HEK293 (cell line): ENCODE measurements around the gene BCL2L1.

Experiments
- BCL6B ChIP-seq: fragments of 450-650 bp; formaldehyde crosslinking; IDR thresholded peaks from 2 replicates; pipeline ENCODE4 v1.5.1; 2017; ENCODE audit warnings: missing biosample characterization, missing genetic modification characterization
- IKZF3 ChIP-seq: fragments of 450-650 bp; IDR thresholded peaks from 2 replicates; pipeline ENCODE4 v1.5.0; 2018; ENCODE audit warnings: missing biosample characterization, mild to moderate bottlenecking, missing genetic modification characterization, moderate library complexity
- KLF10 ChIP-seq: fragments of 450-650 bp; IDR thresholded peaks from 2 replicates; pipeline ENCODE4 v1.5.1; 2018; ENCODE audit warnings: missing biosample characterization, mild to moderate bottlenecking, missing genetic modification characterization
- KLF9 ChIP-seq: fragments of 450-650 bp; formaldehyde crosslinking; IDR thresholded peaks from 2 replicates; pipeline ENCODE4 v1.5.1; 2016; ENCODE audit warnings: missing biosample characterization, missing genetic modification characterization, low read depth
- OSR2 ChIP-seq: fragments of 450-650 bp; formaldehyde crosslinking; IDR thresholded peaks from 2 replicates; pipeline ENCODE4 v1.5.1; 2016; ENCODE audit warnings: missing biosample characterization, missing genetic modification characterization
- WT1 ChIP-seq: fragments of 450-650 bp; formaldehyde crosslinking; IDR thresholded peaks from 2 replicates; pipeline ENCODE4 v1.5.1; 2016; ENCODE audit warnings: missing biosample characterization, missing genetic modification characterization
- ZBTB20 ChIP-seq: fragments of 450-650 bp; formaldehyde crosslinking; IDR thresholded peaks from 2 replicates; pipeline ENCODE4 v1.5.1; 2016; ENCODE audit warnings: missing biosample characterization, missing genetic modification characterization
- ZEB2 ChIP-seq: fragments of 450-650 bp; formaldehyde crosslinking; IDR thresholded peaks from 2 replicates; pipeline ENCODE4 v1.5.1; 2016; ENCODE audit warnings: missing biosample characterization, missing genetic modification characterization
- ZFHX2 ChIP-seq: fragments of 450-650 bp; formaldehyde crosslinking; conservative IDR thresholded peaks from 2 replicates; pipeline ENCODE4 v1.5.1; 2016; ENCODE audit warnings: missing biosample characterization, missing genetic modification characterization
- ZIC2 ChIP-seq: fragments of 450-650 bp; formaldehyde crosslinking; IDR thresholded peaks from 2 replicates; pipeline ENCODE4 v1.5.1; 2016; ENCODE audit warnings: missing biosample characterization, missing genetic modification characterization
- ZNF175 ChIP-seq: fragments of 450-650 bp; formaldehyde crosslinking; IDR thresholded peaks from 2 replicates; pipeline ENCODE4 v1.5.1; 2016; ENCODE audit warnings: missing biosample characterization, missing genetic modification characterization
- ZNF184 ChIP-seq: fragments of 450-650 bp; IDR thresholded peaks from 2 replicates; pipeline ENCODE4 v1.5.1; 2018; ENCODE audit warnings: missing biosample characterization, mild to moderate bottlenecking, missing genetic modification characterization
- ZNF248 ChIP-seq: fragments of 450-650 bp; formaldehyde crosslinking; IDR thresholded peaks from 2 replicates; pipeline ENCODE4 v1.5.1; 2017; ENCODE audit warnings: missing biosample characterization, missing genetic modification characterization
- ZNF302 ChIP-seq: fragments of 450-650 bp; formaldehyde crosslinking; IDR thresholded peaks from 2 replicates; pipeline ENCODE4 v1.5.1; 2016; ENCODE audit warnings: missing biosample characterization, missing genetic modification characterization, low read depth
- ZNF311 ChIP-seq: fragments of 450-650 bp; formaldehyde crosslinking; IDR thresholded peaks from 2 replicates; pipeline ENCODE4 v1.5.1; 2017; ENCODE audit warnings: missing biosample characterization, missing genetic modification characterization, borderline replicate concordance
- ZNF366 ChIP-seq: fragments of 450-650 bp; formaldehyde crosslinking; conservative IDR thresholded peaks from 2 replicates; pipeline ENCODE4 v1.5.1; 2016; ENCODE audit warnings: missing biosample characterization, missing genetic modification characterization
- ZNF48 ChIP-seq: fragments of 450-650 bp; formaldehyde crosslinking; IDR thresholded peaks from 2 replicates; pipeline ENCODE4 v1.5.1; 2016; ENCODE audit warnings: missing biosample characterization, missing genetic modification characterization
- ZNF561 ChIP-seq: fragments of 450-650 bp; IDR thresholded peaks from 2 replicates; pipeline ENCODE4 v1.5.1; 2018; ENCODE audit warnings: missing biosample characterization, missing genetic modification characterization, borderline replicate concordance
- ZNF571 ChIP-seq: fragments of 450-650 bp; formaldehyde crosslinking; IDR thresholded peaks from 2 replicates; pipeline ENCODE4 v1.5.0; 2017; ENCODE audit warnings: missing biosample characterization, missing genetic modification characterization
- ZNF585B ChIP-seq: fragments of 450-650 bp; formaldehyde crosslinking; IDR thresholded peaks from 2 replicates; pipeline ENCODE4 v1.5.1; 2016; ENCODE audit warnings: missing biosample characterization, missing genetic modification characterization
- ZNF623 ChIP-seq: fragments of 450-650 bp; formaldehyde crosslinking; IDR thresholded peaks from 2 replicates; pipeline ENCODE4 v1.5.1; 2016; ENCODE audit warnings: missing biosample characterization, missing genetic modification characterization
- ZNF664 ChIP-seq: fragments of 450-650 bp; formaldehyde crosslinking; IDR thresholded peaks from 2 replicates; pipeline ENCODE4 v1.5.1; 2016; ENCODE audit warnings: missing biosample characterization, missing genetic modification characterization
- ZNF677 ChIP-seq: fragments of 450-650 bp; IDR thresholded peaks from 2 replicates; pipeline ENCODE4 v1.5.0; 2018; ENCODE audit warnings: missing biosample characterization, mild to moderate bottlenecking, missing genetic modification characterization, moderate library complexity
- ZNF747 ChIP-seq: fragments of 450-650 bp; formaldehyde crosslinking; IDR thresholded peaks from 2 replicates; pipeline ENCODE4 v1.5.1; 2016; ENCODE audit warnings: missing biosample characterization, missing genetic modification characterization
- ZNF76 ChIP-seq: fragments of 450-650 bp; formaldehyde crosslinking; IDR thresholded peaks from 2 replicates; pipeline ENCODE4; 2016; ENCODE audit warnings: low read depth, missing biosample characterization, missing genetic modification characterization, borderline replicate concordance
- ZSCAN4 ChIP-seq: fragments of 450-650 bp; formaldehyde crosslinking; IDR thresholded peaks from 2 replicates; pipeline ENCODE4 v1.5.1; 2017; ENCODE audit warnings: missing biosample characterization, missing genetic modification characterization
- TF ChIP-seq, protein P1 (sequence below): fragments of 450-650 bp; formaldehyde crosslinking; IDR thresholded peaks from 2 replicates; pipeline ENCODE4 v1.5.1; 2016; ENCODE audit warnings: missing biosample characterization, missing genetic modification characterization, borderline replicate concordance
- TF ChIP-seq, protein P2 (sequence below): fragments of 450-650 bp; formaldehyde crosslinking; IDR thresholded peaks from 2 replicates; pipeline ENCODE4 v1.5.1; 2016; ENCODE audit warnings: missing biosample characterization, missing genetic modification characterization, borderline replicate concordance
- TF ChIP-seq, protein P3 (sequence below): fragments of 450-650 bp; formaldehyde crosslinking; IDR thresholded peaks from 2 replicates; pipeline ENCODE4 v1.5.1; 2016; ENCODE audit warnings: missing biosample characterization, missing genetic modification characterization, low read depth
- TF ChIP-seq, protein P4 (sequence below): fragments of 450-650 bp; IDR thresholded peaks from 2 replicates; pipeline ENCODE4 v1.5.1; 2018; ENCODE audit warnings: missing biosample characterization, mild to moderate bottlenecking, missing genetic modification characterization

The BCL2L1 gene

GRCh38 chr20:31670371-31671228, 52.1 kb downstream of the BCL2L1 start (continued):
- TF ChIP-seq ZNF175 (tag by site-specific recombination) (no peak), BCL6B (tag by site-specific recombination) (no peak), ZNF248 (no peak), ZNF311 (no peak), OSR2 (tag by site-specific recombination) (peak; percentile 91), ZNF302 (no peak), ZNF677 (tag by site-specific recombination) (no peak), ZSCAN4 (tag by site-specific recombination) (no peak), ZNF585B (tag by site-specific recombination) (no peak), ZIC2 (peak; percentile 95), ZNF561 (tag by site-specific recombination) (peak; percentile 86), ZNF747 (tag by site-specific recombination) (no peak), KLF10 (tag by site-specific recombination) (peak; percentile 63), ZNF48 (tag by site-specific recombination) (no peak), KLF9 (peak; percentile 37; the same call in 1 of the 2 replicates), ZNF623 (tag by site-specific recombination) (no peak), ZNF366 (tag by site-specific recombination) (no peak), IKZF3 (tag by site-specific recombination) (peak; percentile 76; the same call in 1 of the 2 replicates), WT1 (tag by site-specific recombination) (peak; percentile 83), ZNF664 (tag by site-specific recombination) (no peak), ZBTB20 (peak; percentile 72; the same call in 1 of the 2 replicates), ZNF571 (no peak), ZFHX2 (tag by site-specific recombination) (peak; percentile 84), ZEB2 (tag by site-specific recombination) (peak; percentile 78), ZNF76 (no peak), ZNF184 (tag by site-specific recombination) (no peak)
- TF ChIP-seq, protein P1, sequence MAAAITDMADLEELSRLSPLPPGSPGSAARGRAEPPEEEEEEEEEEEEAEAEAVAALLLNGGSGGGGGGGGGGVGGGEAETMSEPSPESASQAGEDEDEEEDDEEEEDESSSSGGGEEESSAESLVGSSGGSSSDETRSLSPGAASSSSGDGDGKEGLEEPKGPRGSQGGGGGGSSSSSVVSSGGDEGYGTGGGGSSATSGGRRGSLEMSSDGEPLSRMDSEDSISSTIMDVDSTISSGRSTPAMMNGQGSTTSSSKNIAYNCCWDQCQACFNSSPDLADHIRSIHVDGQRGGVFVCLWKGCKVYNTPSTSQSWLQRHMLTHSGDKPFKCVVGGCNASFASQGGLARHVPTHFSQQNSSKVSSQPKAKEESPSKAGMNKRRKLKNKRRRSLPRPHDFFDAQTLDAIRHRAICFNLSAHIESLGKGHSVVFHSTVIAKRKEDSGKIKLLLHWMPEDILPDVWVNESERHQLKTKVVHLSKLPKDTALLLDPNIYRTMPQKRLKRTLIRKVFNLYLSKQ, result no peak
- TF ChIP-seq, protein P2, sequence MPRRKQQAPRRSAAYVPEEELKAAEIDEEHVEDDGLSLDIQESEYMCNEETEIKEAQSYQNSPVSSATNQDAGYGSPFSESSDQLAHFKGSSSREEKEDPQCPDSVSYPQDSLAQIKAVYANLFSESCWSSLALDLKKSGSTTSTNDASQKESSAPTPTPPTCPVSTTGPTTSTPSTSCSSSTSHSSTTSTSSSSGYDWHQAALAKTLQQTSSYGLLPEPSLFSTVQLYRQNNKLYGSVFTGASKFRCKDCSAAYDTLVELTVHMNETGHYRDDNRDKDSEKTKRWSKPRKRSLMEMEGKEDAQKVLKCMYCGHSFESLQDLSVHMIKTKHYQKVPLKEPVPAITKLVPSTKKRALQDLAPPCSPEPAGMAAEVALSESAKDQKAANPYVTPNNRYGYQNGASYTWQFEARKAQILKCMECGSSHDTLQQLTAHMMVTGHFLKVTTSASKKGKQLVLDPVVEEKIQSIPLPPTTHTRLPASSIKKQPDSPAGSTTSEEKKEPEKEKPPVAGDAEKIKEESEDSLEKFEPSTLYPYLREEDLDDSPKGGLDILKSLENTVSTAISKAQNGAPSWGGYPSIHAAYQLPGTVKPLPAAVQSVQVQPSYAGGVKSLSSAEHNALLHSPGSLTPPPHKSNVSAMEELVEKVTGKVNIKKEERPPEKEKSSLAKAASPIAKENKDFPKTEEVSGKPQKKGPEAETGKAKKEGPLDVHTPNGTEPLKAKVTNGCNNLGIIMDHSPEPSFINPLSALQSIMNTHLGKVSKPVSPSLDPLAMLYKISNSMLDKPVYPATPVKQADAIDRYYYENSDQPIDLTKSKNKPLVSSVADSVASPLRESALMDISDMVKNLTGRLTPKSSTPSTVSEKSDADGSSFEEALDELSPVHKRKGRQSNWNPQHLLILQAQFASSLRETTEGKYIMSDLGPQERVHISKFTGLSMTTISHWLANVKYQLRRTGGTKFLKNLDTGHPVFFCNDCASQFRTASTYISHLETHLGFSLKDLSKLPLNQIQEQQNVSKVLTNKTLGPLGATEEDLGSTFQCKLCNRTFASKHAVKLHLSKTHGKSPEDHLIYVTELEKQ, result no peak
- TF ChIP-seq, protein P3, sequence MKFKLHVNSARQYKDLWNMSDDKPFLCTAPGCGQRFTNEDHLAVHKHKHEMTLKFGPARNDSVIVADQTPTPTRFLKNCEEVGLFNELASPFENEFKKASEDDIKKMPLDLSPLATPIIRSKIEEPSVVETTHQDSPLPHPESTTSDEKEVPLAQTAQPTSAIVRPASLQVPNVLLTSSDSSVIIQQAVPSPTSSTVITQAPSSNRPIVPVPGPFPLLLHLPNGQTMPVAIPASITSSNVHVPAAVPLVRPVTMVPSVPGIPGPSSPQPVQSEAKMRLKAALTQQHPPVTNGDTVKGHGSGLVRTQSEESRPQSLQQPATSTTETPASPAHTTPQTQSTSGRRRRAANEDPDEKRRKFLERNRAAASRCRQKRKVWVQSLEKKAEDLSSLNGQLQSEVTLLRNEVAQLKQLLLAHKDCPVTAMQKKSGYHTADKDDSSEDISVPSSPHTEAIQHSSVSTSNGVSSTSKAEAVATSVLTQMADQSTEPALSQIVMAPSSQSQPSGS (tag by site-specific recombination), result no peak
- TF ChIP-seq, protein P4, sequence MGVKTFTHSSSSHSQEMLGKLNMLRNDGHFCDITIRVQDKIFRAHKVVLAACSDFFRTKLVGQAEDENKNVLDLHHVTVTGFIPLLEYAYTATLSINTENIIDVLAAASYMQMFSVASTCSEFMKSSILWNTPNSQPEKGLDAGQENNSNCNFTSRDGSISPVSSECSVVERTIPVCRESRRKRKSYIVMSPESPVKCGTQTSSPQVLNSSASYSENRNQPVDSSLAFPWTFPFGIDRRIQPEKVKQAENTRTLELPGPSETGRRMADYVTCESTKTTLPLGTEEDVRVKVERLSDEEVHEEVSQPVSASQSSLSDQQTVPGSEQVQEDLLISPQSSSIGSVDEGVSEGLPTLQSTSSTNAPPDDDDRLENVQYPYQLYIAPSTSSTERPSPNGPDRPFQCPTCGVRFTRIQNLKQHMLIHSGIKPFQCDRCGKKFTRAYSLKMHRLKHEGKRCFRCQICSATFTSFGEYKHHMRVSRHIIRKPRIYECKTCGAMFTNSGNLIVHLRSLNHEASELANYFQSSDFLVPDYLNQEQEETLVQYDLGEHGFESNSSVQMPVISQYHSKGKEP (tag by site-specific recombination), result peak; percentile 83
